Measurements from ENCODE around the gene GP5.
A peak's percentile ranks its signal among the peaks of the same experiment; 100 is the strongest.

GP5 gene, protein sequence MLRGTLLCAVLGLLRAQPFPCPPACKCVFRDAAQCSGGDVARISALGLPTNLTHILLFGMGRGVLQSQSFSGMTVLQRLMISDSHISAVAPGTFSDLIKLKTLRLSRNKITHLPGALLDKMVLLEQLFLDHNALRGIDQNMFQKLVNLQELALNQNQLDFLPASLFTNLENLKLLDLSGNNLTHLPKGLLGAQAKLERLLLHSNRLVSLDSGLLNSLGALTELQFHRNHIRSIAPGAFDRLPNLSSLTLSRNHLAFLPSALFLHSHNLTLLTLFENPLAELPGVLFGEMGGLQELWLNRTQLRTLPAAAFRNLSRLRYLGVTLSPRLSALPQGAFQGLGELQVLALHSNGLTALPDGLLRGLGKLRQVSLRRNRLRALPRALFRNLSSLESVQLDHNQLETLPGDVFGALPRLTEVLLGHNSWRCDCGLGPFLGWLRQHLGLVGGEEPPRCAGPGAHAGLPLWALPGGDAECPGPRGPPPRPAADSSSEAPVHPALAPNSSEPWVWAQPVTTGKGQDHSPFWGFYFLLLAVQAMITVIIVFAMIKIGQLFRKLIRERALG

DNA sequence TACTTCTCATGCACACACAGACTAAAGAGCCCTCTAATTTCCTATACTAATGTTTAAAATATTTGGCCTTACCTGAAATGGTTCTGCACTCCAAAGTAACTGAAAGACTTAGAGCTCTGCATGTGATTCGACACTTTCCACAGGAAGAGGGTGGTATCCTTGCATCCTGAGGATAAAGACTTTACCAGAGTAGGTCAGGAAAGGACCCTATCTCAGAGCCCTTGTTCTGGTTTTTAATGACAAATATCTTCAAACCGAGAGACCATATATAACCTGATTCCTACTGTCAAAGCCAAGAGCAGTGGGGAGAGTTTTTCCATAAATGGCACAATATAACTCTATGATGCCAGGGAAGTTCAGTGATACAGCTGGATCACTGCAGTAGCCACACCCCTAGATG lies at the start of gene GP5:
TSS of gene GP5 (minus strand) at position 101 of the 400 bp plus-strand sequence. CDS start 984 bp downstream, outside the sequence.
- DNase-seq = no peak

DNA sequence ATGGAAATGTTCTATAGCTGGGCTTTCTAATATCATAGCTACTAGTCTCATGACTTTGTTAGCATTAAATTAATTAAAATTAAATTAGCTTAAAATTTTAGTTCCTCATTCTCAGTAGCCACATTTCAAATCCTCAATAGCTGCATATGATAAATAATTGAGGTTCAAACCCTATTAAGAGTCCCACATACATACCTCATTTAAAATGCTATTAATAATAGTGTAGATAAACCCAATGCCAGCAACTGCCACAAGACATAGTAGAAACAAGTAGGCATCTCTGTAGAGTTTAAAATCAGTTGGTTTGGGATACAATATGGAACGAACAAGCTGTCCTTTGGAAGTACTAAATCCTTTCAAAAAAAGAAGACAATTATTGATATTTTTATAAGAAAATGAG lies 48.6 kb upstream of the GP5 start:
- no peak for DNase-seq

DNA sequence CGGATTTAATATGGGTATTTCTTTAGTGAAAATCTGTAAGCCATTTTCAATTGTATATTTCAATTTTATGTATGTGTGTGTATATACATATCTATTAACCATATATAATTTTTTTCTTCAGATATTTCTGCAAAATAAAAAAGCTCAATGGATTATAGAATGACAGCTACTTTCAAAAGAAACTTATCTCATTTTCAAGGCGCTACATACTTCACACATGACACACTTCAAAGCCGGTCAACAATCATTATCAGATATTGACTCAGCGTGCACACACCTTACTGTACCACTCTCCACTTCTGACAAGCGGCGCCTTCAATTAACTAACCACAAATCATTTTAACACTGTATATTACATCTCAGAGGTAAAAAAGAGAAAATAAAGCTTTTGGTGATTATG lies 48.1 kb upstream of the GP5 start:
- DNase-seq = no peak

DNA sequence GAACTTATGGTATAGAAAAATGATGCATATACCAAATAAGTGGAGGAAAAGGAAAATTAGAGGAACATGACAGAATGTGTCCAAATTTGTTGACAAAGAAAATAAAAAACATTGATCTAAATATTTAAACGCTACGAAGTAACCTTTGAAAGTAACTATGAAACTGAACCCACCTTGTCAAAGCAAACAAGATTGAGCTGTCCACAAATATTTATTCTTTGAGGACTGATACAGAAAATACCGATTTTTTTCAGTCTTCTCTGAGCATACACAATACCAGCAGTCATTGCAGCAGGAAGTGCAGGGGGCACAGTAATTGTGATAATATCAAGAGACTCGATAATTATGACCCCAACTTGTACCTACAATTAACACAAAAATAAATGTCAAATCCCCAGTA lies 47.7 kb upstream of the GP5 start:
- no peak for DNase-seq

DNA sequence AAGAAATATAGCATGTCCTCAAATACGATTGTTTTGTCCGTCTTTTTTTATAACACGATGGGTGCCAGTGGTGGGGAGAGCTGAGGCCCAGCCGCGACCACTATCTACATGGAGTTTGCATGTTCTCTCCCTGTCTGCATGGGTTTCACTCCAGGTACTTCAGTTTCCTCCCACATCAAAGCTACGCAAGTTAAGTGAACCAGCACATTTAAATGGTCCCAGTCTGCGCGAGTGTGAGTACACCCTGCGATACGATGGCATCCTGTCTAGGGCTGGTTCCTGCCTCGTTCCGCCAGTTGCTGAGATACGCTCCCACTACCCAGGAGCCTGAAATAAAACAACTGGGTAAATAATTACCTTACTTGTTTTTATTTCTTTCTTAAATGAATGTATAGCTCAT lies 47.1 kb upstream of the GP5 start:
- DNase-seq = no peak

DNA sequence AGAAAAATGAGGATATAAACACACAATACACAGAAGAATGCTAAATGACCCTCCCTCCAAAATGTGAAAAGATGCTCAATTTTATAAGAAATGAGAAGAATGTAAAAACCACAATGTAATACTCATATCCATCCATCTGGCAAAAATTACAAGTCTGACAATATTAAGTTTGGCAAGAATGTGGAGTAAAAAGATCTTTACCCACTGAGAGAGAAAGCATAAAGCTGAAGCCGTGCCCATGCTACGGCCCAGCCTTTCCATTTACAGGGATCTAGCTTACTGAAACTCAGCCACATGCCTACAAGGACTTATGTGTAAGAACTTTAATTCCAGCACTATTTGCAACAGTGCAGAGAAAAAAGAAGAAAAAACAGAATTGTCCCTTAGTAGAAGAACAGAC lies 44.8 kb upstream of the GP5 start:
- DNase-seq = no peak

DNA sequence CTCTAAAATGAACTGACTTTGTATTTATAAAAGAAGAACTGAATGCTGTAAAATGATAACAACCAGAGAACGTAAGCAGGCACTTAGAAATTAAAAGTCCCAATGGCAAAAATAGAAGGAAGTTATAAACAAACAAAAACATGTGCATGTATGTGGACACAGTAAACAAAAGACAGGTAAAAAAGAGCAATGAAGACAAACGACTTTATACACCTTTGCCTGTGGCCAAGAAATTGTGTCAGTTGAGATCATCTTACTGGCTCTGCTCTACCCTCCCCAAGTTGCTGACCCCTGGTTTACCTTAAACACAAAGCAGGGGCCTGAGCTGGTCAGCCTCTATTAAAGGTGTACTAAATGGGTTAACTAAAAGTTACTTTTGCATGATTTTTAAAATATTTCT lies 41.7 kb upstream of the GP5 start:
- no peak for DNase-seq

DNA sequence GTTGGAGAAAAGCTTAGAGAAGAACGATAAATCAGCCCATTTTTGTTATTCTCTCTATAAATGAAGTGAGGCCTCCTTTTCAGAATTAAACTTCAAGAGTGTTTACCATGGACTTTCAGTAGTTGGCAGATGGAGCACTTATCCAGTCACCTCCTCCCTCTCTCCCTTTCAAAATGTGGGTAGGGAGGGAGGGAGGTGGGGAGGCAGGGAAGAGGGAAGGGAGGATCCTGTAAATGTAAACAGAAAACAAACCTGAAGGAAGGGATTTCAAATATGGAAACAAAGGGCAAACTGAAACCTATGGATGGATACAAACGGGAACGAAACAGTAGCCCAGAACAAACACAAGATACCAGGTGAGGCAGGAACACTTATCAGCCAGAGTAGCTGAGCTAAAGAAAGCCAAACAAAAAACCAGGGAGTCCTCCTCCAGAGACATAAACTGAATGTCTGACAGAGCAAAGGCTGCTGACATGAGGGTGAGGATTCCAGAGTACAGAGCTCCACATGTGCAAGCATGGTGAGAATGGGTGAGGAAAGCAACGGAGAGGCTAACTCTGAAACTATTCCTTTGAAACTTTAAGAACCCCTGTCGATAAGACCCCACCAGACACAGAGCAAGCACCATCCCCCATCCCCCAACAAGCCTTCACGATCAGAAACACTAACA lies 41.0 kb upstream of the GP5 start:
- DNase-seq = no peak

DNA sequence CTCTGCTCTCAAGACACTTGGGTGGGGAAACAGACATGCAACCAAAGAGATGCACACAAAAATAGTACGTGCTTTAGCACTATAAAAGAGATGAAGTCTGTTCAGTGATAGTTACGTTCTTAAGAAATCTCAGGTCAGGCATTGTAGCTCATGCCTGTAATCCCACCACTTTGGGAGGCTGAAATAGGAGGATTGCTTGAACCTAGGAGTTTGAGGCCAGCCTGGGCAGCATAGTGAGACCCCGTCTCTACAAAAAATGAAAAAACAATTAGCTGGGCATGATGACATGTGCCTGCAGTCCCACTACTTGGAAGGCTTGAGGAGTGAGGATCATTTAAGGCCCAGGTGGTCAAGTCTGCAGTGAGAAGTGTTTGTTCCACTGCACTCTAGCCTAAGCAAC lies 35.4 kb upstream of the GP5 start:
- DNase-seq = no peak

DNA sequence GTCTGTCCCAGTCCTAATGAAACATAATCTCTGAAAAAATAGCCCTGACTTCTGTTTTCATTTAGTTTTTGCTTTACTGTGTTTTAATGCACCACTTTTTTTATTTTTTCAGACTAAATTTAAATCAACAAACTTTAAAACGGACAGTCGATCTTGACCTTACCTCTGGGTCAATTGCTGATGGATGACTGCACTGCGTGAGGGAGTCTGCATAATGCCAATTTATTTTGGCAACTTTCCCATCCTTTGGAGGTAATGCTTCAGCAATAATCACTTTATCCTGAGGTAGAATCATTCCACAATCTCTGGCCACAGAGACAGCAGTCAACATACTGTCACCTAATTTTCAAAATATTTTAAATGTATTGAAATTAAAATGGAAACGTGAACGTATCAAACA lies 32.5 kb upstream of the GP5 start:
- DNase-seq = no peak

DNA sequence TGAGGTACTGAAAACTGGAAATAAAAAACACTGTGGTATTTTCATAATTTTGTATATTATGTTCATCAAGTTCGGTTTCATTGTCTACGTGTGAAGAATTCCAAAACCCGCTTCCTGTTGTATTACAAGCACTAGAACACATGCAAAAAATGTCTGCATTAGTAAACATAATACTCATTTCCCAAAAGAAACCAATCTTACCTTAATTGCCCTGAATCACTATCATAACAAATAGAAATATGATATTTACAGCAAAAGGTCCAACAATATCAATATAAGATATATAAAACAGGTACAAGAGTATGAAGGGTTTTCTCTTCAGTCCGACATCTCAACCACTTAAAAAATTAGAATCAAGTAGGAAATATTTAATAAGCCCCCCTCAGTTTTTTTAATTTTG lies 26.3 kb upstream of the GP5 start:
- no peak for DNase-seq

DNA sequence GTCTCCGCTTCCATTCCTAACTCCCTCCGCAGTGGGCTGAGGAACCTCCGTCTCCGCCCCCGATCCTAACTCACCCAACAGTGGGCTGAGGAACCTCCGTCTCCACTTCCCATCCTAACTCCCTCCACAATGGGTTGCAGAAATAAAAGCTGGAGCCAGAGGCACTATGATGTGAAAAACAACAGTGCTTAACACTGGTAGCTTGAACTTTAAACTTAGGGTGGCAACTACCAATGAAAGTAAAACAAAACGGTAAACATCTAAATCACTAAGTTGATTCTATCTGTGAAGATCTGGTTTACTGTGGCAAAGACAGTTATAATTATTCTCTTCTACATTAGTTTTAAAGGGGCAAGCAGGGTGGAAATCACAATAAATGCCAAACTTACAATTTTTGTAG lies 25.9 kb upstream of the GP5 start:
- no peak for DNase-seq

DNA sequence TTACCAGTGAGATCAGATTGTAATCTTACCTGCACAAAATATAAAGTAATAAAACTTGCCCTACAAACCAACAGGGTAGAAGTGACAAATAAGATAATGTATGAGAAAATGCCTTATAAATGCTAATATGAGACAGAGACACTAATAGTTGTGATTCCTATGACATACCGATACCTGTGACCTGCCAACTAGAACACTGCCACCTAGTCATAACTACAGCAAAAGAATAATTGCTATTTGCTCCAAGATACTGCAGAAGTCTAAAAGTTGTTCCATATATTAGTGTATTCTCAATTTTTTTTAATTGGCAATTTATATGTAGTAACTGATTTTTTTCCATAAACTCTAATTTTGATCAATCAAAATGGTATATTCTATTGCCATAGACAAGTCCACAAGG lies 25.3 kb upstream of the GP5 start:
- no peak for DNase-seq

DNA sequence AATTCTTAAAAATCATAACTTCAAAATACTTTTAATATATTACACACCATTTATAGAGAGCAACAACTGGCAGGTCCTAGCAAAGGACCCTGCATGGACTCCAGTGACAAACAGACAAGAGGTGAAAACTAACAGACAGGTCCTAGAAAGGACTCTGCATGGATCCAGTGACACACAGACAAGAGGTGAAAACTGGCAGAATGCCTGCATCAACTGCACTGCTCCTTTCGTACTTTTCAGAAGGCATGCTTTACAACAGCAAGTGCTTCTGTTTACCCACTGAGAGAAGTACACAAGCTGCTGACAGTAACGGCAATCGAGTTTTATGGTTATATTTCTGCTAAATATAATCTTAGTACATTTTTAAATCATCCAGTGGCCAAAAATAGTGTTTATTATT lies 24.3 kb upstream of the GP5 start:
- DNase-seq = no peak

DNA sequence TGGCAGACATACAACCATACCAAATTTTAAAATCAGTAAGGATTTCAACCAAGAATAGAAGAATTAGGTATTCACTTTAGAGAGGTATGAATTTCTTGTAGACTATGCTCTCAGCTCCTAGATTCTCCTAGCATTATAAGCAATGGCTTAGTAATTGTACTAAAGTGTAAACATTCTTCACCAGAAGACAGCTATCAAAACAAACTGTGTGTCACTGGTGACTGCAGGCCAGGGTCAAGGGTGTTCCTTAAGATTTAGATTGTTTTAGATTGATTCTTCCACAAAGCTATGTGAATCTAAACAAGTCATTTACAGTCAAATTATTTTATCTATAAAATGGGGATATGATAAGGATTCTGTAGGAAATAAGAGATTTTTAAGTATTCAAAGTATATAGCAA lies 23.1 kb upstream of the GP5 start:
- no peak for DNase-seq

DNA sequence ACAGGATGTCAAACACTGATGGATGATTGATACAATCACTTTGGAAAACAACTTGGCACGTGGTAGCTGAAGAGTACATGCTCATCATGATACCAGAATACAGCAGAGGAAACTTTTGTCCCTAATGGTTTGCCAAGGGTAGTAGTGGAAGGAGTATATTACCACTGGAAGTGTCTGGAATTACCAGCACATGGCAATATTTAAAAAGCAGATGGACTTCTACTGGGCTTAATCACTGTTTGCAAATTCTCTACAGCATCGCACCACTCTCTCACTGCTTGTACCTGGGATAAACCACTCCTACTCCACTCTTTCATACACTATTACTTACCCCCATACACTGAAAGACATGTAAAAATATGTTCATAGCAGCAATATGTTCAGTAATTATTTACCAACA lies 19.6 kb upstream of the GP5 start:
- DNase-seq = no peak

DNA sequence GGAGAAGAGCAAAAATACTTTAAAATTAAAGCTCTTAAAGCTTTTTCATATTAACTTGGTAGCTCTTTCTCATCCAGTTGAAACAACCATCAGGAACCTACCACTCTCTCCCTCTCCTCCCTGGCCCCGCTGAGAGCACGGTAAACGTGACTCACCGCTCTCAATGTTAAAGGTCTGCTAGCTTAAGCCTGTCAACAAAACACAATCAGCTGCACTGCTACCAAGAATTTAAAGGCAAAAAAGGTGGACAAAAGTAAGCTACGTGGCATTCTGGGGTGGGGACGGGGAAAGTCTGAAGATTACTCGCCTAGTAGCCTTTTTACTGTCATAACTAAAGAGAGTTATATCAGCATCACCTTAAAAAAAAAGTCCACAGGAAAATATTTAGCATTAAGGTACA lies 8.4 kb upstream of the GP5 start:
- peak in 1 of 3 donors; percentile 11 for DNase-seq

DNA sequence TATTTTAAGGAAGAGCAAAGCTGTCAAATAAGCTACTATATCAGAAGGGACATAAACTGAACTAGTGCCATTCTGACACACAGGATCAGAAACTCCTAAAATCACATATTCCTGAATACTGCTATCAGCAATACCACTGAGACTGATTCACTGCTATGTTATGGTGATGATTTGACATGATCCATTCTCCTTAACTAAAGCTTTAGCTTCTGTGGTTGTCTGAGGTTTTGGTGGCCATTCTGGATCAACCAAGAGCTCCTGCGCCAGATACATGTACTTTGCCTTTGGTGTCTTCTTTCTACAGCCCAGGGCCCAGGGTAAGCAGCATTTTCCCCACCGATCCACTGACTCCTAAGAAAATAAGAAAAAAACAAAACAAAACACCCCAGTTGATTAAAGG lies 6.7 kb upstream of the GP5 start:
- DNase-seq = peak in 1 of 3 donors; percentile 2

DNA sequence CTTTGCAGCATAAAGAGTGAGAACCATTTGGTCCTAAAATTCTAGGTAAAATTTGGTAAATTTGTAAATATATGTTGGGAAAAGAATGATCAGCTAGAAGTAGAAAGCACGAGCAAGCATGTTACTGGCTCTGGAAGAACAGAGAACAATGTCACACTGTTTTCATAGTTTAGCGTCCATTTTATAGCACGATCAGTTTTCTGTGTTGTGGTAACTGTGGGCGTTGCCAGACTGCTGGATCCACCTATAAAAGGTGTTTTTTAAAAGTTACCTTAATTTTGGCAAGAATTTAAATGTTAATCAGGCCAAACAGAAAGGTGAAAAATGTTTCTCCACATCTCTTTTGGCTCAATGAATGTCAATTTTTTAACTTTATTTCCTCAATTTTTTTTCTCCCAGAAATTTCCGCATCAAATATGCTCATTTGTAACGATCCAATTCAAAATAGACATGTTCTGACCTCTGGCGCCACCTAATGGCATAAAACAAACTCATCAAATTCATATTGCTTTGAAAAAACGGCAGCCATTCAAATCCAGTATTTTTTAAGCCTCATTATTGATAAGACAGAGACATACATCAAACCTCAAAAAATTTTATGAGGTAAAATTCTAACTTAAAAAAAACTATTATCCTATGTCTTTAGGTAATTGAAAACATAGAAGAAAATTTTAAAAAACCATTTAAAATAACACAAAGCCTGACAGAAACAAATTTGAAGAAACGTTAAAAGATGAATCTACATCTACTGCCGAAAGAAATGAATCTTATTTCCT lies 5.5 kb upstream of the GP5 start:
- peak; percentile 74 to 80 (median 77) for DNase-seq

DNA sequence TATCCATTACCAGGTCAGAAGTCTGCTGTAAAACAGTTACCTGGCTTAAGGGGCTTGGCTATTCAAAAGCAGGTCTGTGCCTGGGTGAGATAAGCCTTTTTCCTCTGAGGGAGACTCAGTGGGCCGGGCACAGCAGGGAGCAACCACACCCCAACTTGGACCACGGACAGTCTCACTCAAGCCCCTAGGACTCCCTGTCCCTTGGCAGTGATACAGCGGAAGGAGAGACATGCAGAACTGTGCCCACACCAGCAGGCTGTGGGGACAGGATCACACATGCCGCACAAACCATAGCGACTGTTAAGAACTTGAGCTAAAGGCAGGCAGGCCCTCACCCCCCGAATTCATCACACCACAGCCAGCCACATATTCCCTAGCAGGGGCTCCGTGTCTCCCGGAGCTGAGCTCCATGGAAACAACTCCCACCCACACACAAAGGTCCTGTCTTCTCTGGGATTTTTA lies 2.8 kb upstream of the GP5 start:
- DNase-seq = peak in 1 of 3 donors; percentile 14

DNA sequence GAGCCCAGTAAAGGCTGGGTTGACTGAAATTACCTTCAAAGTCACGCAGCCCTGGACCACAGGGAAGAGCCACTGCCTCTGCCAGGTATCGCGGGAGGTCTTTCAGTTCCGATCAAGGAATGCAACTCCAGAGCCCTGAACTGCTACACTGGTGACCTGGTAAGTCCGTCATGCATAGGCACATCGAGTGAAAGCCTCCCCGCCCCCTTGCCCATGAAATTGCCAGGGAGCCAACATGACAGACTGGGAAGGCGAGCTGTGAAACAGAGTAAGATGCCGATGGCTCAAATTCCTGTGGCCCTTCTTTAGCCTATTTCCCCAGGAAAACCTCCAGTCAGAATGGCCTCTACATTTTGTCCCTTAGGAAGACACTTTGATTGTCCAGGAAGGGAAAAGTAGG lies 2.3 kb upstream of the GP5 start:
- DNase-seq = peak in 1 of 3 donors; percentile 13

DNA sequence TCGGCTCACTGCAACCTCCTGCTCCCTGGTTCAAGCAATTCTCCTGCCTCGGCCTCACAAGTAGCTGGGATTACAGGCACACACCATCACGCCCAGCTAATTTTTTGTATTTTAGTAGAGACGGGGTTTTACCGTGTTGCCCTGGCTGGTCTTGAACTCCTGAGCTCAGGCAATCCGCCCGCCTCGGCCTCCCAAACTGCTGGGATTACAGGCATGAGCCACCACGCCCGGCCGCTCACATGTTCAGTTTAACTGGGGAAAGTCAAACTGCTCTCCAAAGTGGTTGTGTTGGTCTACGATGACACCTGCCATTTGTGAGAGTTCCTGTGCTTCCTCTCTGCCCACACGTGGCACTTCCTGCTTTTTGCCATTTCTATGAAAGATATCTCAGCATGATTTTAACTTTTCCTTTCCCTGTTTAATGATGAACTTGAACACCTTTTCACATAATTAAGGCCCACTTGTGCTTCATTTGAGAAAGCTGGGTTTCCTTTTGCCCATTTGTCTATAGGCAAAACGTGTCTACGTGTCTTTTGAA lies 877 bp upstream of the GP5 start:
- peak in 1 of 3 donors; percentile 36 for DNase-seq

DNA sequence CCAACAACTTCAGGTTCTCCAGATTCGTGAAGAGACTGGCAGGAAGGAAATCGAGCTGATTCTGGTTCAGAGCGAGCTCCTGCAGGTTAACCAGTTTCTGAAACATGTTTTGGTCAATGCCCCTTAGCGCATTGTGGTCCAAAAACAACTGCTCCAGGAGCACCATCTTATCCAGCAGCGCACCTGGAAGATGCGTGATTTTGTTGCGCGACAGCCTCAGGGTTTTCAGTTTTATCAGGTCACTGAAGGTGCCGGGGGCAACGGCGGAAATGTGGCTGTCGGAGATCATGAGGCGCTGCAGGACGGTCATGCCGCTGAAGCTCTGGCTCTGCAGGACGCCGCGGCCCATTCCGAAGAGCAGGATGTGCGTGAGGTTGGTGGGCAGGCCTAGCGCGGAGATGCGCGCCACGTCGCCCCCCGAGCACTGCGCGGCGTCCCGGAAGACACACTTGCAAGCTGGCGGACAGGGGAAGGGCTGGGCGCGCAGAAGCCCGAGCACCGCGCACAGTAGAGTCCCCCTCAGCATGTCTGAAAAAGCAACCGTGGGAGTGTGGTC lies 1.2 kb downstream of the GP5 start:
- peak in 1 of 3 donors; percentile 5 for DNase-seq

Data from suppressor macrophage treated with lipopolysaccharide for 1 hour (primary cell).